HCT116 (cell line): ENCODE data around the gene COA8. TPM values are rescaled to one million over a fixed set of nuclear protein-coding genes. Genes with fewer than 3 reads are reported as not detected.

Source experiments
- ATAC-seq: fragments of 200-7000 bp; cut with Tn5 transposase; 2 replicates; pipeline ENCODE4 v1.9.1; 2020; ENCODE audit warnings: mild to moderate bottlenecking, moderate library complexity
- BruUV-seq: library from RNA; stranded (reverse); fragments of 400-500 nt; replicated peaks from 2 replicates; lab custom pipeline; 2021; lab: Mats Ljungman, UMichigan
- CTCF ChIA-PET: fragments of 300-600 bp; sonication (Branson Sonifier 250); formaldehyde crosslinking; loops from one replicate; lab custom pipeline; 2021; ENCODE audit warnings: antibody characterized with exemption; lab: Charles Lee
- POLR2A ChIA-PET: fragments of 300-600, 350-600 bp; sonication (Branson Sonifier 250); formaldehyde crosslinking; loops from one replicate; lab custom pipeline; 2021; ENCODE audit warnings: antibody characterized with exemption; lab: Charles Lee
- RAD21 ChIA-PET, 2 experiments: fragments of 300-600 bp; sonication (Branson Sonifier 250); formaldehyde crosslinking; loops; one replicate each; lab custom pipeline; 2023; ENCODE audit warnings: low total read pairs in 2 of 2; ENCODE audit not compliant: uncharacterized antibody in 2 of 2, unreplicated experiment in 2 of 2, low non-redundant PET in 1 of 2; lab: Charles Lee
- DNase-seq: peaks from one replicate; pipeline ENCODE4 v3.0.0-alpha.2; 2010; ENCODE audit warnings: low read depth, low spot score
- H2AFZ ChIP-seq: fragments of 200-600 bp; shearing (Covaris generic), sonication (generic); 2 replicates; pipeline ENCODE4 v1.6.1; 2017; ENCODE audit warnings: low read depth, mixed run types, mixed read lengths, antibody characterized with exemption, low read length; ENCODE audit not compliant: poor library complexity, severe bottlenecking
- H3K27ac ChIP-seq: 2 replicates; pipeline ENCODE4 v1.5.1; 2012; ENCODE audit warnings: low read depth, low read length
- H3K27me3 ChIP-seq: fragments of 200-600 bp; sonication (generic); 2 replicates; pipeline ENCODE4 v1.6.1; 2016; ENCODE audit warnings: mixed run types, low read length, mixed read lengths; ENCODE audit not compliant: insufficient read depth
- H3K36me3 ChIP-seq, 2 experiments: fragments of 200-500 bp in 1 of 2; fragments of 200-600 bp in 1 of 2; sonication (Bioruptor generic) in 1 of 2; sonication (generic) in 1 of 2; 2 replicates each; pipeline versions ENCODE4 v1.5.1 to v1.6.1; 2014 to 2016; ENCODE audit warnings: low read length in 2 of 2, inconsistent platforms in 1 of 2, mixed read lengths in 1 of 2, mixed run types in 1 of 2; ENCODE audit not compliant: insufficient read depth in 2 of 2, control insufficient read depth in 1 of 2
- H3K4me1 ChIP-seq, 2 experiments: fragments of 200-600 bp in 1 of 2; sonication (generic) in 1 of 2; 2 replicates each; pipeline versions ENCODE4 v1.5.1 to v1.6.1; 2012 to 2017; ENCODE audit warnings: low read length in 2 of 2, inconsistent platforms in 1 of 2, mild to moderate bottlenecking in 1 of 2, mixed read lengths in 1 of 2, mixed run types in 1 of 2, moderate library complexity in 1 of 2; ENCODE audit not compliant: insufficient read depth in 2 of 2, control insufficient read depth in 1 of 2
- H3K4me2 ChIP-seq: fragments of 200-600 bp; sonication (generic); 2 replicates; pipeline ENCODE4 v1.6.1; 2017; ENCODE audit warnings: mixed run types, low read length, mixed read lengths
- H3K4me3 ChIP-seq, 2 experiments: fragments of 200-600 bp in 1 of 2; sonication (generic) in 1 of 2; replicated peaks in 1 of 2; 2 replicates each; pipeline ENCODE4 v1.5.1; 2011 to 2016; ENCODE audit warnings: low read length in 2 of 2, control low read depth in 1 of 2, low read depth in 1 of 2, mild to moderate bottlenecking in 1 of 2, mixed read lengths in 1 of 2, mixed run types in 1 of 2
- H3K79me2 ChIP-seq: fragments of 200-600 bp; sonication (generic); 2 replicates; pipeline ENCODE4 v1.6.1; 2017; ENCODE audit warnings: mild to moderate bottlenecking, mixed run types, low read length, moderate library complexity, mixed read lengths; ENCODE audit not compliant: insufficient read depth
- H3K9ac ChIP-seq: fragments of 200-600 bp; sonication (generic); 2 replicates; pipeline ENCODE4 v1.6.1; 2016; ENCODE audit warnings: low read length, mixed read lengths
- H3K9me2 ChIP-seq: fragments of 200-600 bp; sonication (generic), shearing (Covaris generic); 2 replicates; pipeline ENCODE4 v1.6.1; 2017; ENCODE audit warnings: mixed run types, mild to moderate bottlenecking, moderate library complexity; ENCODE audit not compliant: insufficient read depth
- H3K9me3 ChIP-seq, 2 experiments: fragments of 200-500 bp in 1 of 2; fragments of 200-600 bp in 1 of 2; sonication (Bioruptor generic) in 1 of 2; sonication (generic) in 1 of 2; 2 replicates each; pipeline ENCODE4 v1.6.1; 2014 to 2017; ENCODE audit warnings: low read length in 2 of 2, mixed read lengths in 2 of 2, inconsistent platforms in 1 of 2, low read depth in 1 of 2, mild to moderate bottlenecking in 1 of 2, mixed run types in 1 of 2, moderate library complexity in 1 of 2; ENCODE audit not compliant: control insufficient read depth in 1 of 2, insufficient read depth in 1 of 2
- H4K20me1 ChIP-seq: fragments of 200-600 bp; sonication (generic), shearing (Covaris generic); 2 replicates; pipeline ENCODE4 v1.6.1; 2017; ENCODE audit warnings: mixed run types, mild to moderate bottlenecking, moderate library complexity; ENCODE audit not compliant: insufficient read depth
- ATF3 ChIP-seq: IDR thresholded peaks from 2 replicates; pipeline ENCODE4 v1.6.1; 2012
- EZH2 ChIP-seq: fragments of 200-600 bp; sonication (generic); IDR thresholded peaks from 2 replicates; pipeline ENCODE4 v1.6.1; 2017; ENCODE audit warnings: antibody characterized with exemption, mixed run types
- FOSL1 ChIP-seq: IDR thresholded peaks from 2 replicates; pipeline ENCODE4 v1.6.1; 2012; ENCODE audit warnings: low read depth
- SP1 ChIP-seq: IDR thresholded peaks from 2 replicates; pipeline ENCODE4 v1.6.1; 2012; ENCODE audit warnings: low read depth
- SRF ChIP-seq: IDR thresholded peaks from 2 replicates; pipeline ENCODE4 v1.6.1; 2012; ENCODE audit warnings: low read depth
- TCF7L2 ChIP-seq: IDR thresholded peaks from 2 replicates; pipeline ENCODE4 v1.7.0; 2011; ENCODE audit warnings: borderline replicate concordance, inconsistent platforms; ENCODE audit not compliant: insufficient read depth, insufficient read length; ENCODE audit errors: extremely low read depth
- intact Hi-C: fragments of 100-400 bp; cut with micrococcal nuclease; formaldehyde crosslinking; loops from 2 replicates; pipeline ENCODE4 v1.10.0; 2022
- total RNA-seq: library from RNA; stranded (reverse); gene quantifications from one replicate; pipeline ENCODE4 v1.2.1, GENCODE V29; 2021; ENCODE audit not compliant: unreplicated experiment
- TF ChIP-seq, protein P1 (sequence below), 3 experiments: fragments of 200-600 bp in 1 of 3; sonication (generic) in 1 of 3; IDR thresholded peaks in 2 of 3; conservative IDR thresholded peaks in 1 of 3; 2 replicates each; pipeline ENCODE4 v1.5.1; 2012 to 2017; ENCODE audit warnings: low read depth in 2 of 3, low read length in 2 of 3, antibody characterized with exemption in 1 of 3, borderline replicate concordance in 1 of 3, control low read depth in 1 of 3, mild to moderate bottlenecking in 1 of 3, mixed read lengths in 1 of 3, mixed run types in 1 of 3, moderate library complexity in 1 of 3; ENCODE audit not compliant: insufficient read depth in 1 of 3

The COA8 gene
- total RNA-seq, 1 experiment from 2014 or later: 29.4 TPM

DNA sequence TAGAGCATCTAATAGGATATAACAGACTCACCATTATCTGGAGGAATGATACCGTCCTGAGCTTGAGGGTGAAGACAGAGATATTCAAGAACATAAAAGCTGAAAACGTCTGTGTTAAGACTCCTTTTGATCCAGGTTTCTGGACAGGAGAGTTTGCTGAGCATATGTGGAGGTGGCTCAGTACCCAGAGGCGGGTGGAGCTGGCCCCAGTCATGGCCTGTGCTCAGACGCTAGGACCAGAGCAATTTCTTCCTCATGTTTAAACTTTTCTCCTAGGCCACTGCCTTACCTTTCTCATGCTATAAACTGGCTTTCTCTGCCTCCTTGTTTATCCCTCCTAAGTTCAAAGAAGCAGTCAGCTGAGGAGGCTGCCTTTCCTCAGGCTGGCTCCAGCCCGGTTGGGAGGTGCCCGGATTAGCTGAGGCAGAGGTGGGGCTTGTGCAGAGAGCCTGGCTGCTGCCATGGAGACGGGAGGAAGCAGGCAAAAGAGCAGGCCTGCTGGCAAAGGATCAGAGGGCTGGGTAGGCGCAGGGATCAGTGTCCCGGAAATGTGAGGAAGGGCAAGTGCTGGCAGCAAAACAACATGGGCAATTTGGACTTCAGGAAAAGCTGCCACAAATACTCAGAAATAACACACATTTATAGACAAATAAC, 13.7 kb downstream of the COA8 start:
- ATAC-seq (peak; percentile 96), DNase-seq (peak; percentile 53)
- Histone ChIP-seq H3K36me3 (peaks cover 3 to 6% of the 10 kb centered on the region in 2 experiments; a peak in 2 of 4 replicates), H3K4me3 (peak overlapping the region in 1 of 2 experiments; percentile 4; a peak in 1 of 4 replicates), H3K4me2 (peak overlapping the region; percentile 58), H3K9me3 (no peaks in the 10 kb centered on the region), H3K27me3 (no peaks in the 10 kb centered on the region), H3K27ac (peak overlapping the region; percentile 40), H3K79me2 (peaks cover 18% of the 10 kb centered on the region; the same call in 1 of the 2 replicates), H2AFZ (no peak overlapping the region), H4K20me1 (no peaks in the 10 kb centered on the region), H3K9ac (0 out of 2 replicates have a peak overlapping the region, but pooled peaks have one; percentile 24), H3K4me1 (peaks cover 23 to 29% of the 10 kb centered on the region in 2 experiments), H3K9me2 (no peaks in the 10 kb centered on the region)
- no TSS peak for BruUV-seq
- TF ChIP-seq, protein P1, sequence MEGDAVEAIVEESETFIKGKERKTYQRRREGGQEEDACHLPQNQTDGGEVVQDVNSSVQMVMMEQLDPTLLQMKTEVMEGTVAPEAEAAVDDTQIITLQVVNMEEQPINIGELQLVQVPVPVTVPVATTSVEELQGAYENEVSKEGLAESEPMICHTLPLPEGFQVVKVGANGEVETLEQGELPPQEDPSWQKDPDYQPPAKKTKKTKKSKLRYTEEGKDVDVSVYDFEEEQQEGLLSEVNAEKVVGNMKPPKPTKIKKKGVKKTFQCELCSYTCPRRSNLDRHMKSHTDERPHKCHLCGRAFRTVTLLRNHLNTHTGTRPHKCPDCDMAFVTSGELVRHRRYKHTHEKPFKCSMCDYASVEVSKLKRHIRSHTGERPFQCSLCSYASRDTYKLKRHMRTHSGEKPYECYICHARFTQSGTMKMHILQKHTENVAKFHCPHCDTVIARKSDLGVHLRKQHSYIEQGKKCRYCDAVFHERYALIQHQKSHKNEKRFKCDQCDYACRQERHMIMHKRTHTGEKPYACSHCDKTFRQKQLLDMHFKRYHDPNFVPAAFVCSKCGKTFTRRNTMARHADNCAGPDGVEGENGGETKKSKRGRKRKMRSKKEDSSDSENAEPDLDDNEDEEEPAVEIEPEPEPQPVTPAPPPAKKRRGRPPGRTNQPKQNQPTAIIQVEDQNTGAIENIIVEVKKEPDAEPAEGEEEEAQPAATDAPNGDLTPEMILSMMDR (IDR thresholded peaks at IDR 0.05 in 2 of 3, conservative IDR thresholded peaks at IDR 0.05 in 1 of 3; ENCODE audit: borderline replicate concordance in 1 of 3, insufficient read depth in 1 of 3, low read depth in 2 of 3, low read length in 2 of 3): no peak
- TF ChIP-seq FOSL1: no peak
- TF ChIP-seq TCF7L2: peak; percentile 99
- TF ChIP-seq EZH2: no peak
- peak; percentile 49 for TF ChIP-seq SP1
- no peak for TF ChIP-seq SRF
- no peak for TF ChIP-seq ATF3
- RAD21 ChIA-PET: no interaction called here
- CTCF ChIA-PET: interaction anchor here (0.7 kb wide), 1 partner anchor 501 kb away, joined by 3 read pairs; no protein-coding TSS in a partner anchor
- intact Hi-C loops: loop anchor here (2.0 to 10.0 kb wide), 2 partner anchors 48 to 328 kb away; no protein-coding TSS in a partner anchor
- POLR2A ChIA-PET: no interaction called here
